Transverse colon (tissue), 4 donors: ENCODE data around the gene IZUMO4. TPM values are rescaled to one million over a fixed set of nuclear protein-coding genes. Genes with fewer than 3 reads are reported as not detected.
"Not testable (repeated sequence)": the region's sequence is repeated elsewhere in the genome, so short reads cannot be mapped to it uniquely, and the experiment has no call there.

Source experiments
- DNase-seq: peaks from one replicate; pipeline ENCODE4 v3.0.0-alpha.2; 2019
- H3K27ac ChIP-seq, 4 donors: fragments of 200-600 bp; sonication (generic); 2 replicates each; pipeline ENCODE4 v1.5.1; 2016 to 2018; ENCODE audit warnings: inconsistent platforms in 4 of 4
- H3K27me3 ChIP-seq: fragments of 200-600 bp; sonication (generic); 2 replicates; pipeline ENCODE4 v1.5.1; 2017; ENCODE audit warnings: inconsistent platforms
- H3K36me3 ChIP-seq, 4 donors: fragments of 200-600 bp; sonication (generic); 2 replicates each; pipeline ENCODE4 v1.5.1; 2017 to 2019; ENCODE audit warnings: inconsistent platforms in 4 of 4
- H3K4me1 ChIP-seq, 4 donors: fragments of 200-600 bp; sonication (generic); 2 replicates each; pipeline ENCODE4 v1.5.1; 2017 to 2020; ENCODE audit warnings: inconsistent platforms in 4 of 4
- H3K4me3 ChIP-seq, 4 donors: fragments of 200-600 bp; sonication (generic); 1 replicate in 1 of 4; 2 replicates in 3 of 4; pipeline versions ENCODE4 v1.5.1 to v1.6.1; 2017 to 2019; ENCODE audit warnings: inconsistent platforms in 4 of 4
- H3K9me3 ChIP-seq, 2 donors: fragments of 200-600 bp; sonication (generic); 2 replicates each; pipeline ENCODE4 v1.5.1; 2017 to 2019; ENCODE audit warnings: inconsistent platforms in 2 of 2
- EP300 ChIP-seq: sonication (generic); formaldehyde crosslinking; IDR thresholded peaks from one replicate; pipeline ENCODE4 v1.6.1; 2017; ENCODE audit warnings: antibody characterized with exemption, low read depth
- POLR2A ChIP-seq: fragments of 450-650 bp; IDR thresholded peaks from one replicate; pipeline ENCODE4 v1.6.1; 2016; ENCODE audit warnings: antibody characterized with exemption, mild to moderate bottlenecking, moderate library complexity
- POLR2AphosphoS5 ChIP-seq, 3 donors: sonication (generic); formaldehyde crosslinking; IDR thresholded peaks; one replicate each; pipeline ENCODE4 v1.6.1; 2016; ENCODE audit warnings: antibody characterized with exemption in 3 of 3
- WGBS, 2 donors: methylation state at CpG; one replicate each; pipeline ENCODE4 v1.1.5; 2018; ENCODE audit warnings: low coverage in 1 of 2; 5-methylcytosine and 5-hydroxymethylcytosine counted together
- in situ Hi-C, 4 donors: fragments of 200-750 bp; cut with MboI; loops; one replicate each; pipeline versions ENCODE4 v1.15.0 to v1.15.1; 2017; ENCODE audit warnings: low sequenced_read_pairs in 3 of 4, low pct_ligation_motif_present in 1 of 4, low pct_unique_long_range_greater_than_20kb in 1 of 4
- intact Hi-C: fragments of 100-400 bp; cut with DNase I; formaldehyde crosslinking; loops from one replicate; pipeline ENCODE4 v1.15.1; 2023; ENCODE audit warnings: low total_unique reads
- total RNA-seq, 4 donors: library from RNA; depleted of rRNA; stranded (reverse); fragments of >200 nt; gene quantifications; one replicate each; pipeline ENCODE4 v1.1.0, GENCODE V29; 2016
- TF ChIP-seq, protein P1 (sequence below), 5 experiments: fragments of 200-600 bp in 3 of 5; fragments of 450-650 bp in 2 of 5; sonication (generic) in 3 of 5; IDR thresholded peaks; 1 replicate in 2 of 5; 2 replicates in 3 of 5; pipeline ENCODE4 v1.5.1; 2016 to 2017; ENCODE audit warnings: antibody characterized with exemption in 5 of 5, inconsistent platforms in 3 of 5, mild to moderate bottlenecking in 2 of 5, moderate library complexity in 1 of 5

IZUMO4 gene
- total RNA-seq, 4 donors from 2014 or later = 2.3 to 5.4 TPM; not detected in 2

- intact Hi-C loops (no loop called here), in situ Hi-C loops (no loop called here)
- Histone ChIP-seq H3K27me3 (no peaks in the 10 kb centered on the region), H3K4me1 (no peaks in the 10 kb centered on the region), H3K4me3 (no peak overlapping the region), H3K9me3 (no peaks in the 10 kb centered on the region), H3K27ac (no peak overlapping the region), H3K36me3 (peaks cover 0 to 53% (median 23%) of the 10 kb centered on the region in 4 donors)
- DNase-seq = no peak
- TF ChIP-seq POLR2A = no peak
- TF ChIP-seq EP300 = no peak
- 96% methylated on average over 28 of the region's 28 CpGs; no CpG with 5 or more reads in 1 of the 2 donors for WGBS, 2 donors
Observed at GRCh38 chr19:2129892-2130770, 33.4 kb downstream of the IZUMO4 start.

DNA sequence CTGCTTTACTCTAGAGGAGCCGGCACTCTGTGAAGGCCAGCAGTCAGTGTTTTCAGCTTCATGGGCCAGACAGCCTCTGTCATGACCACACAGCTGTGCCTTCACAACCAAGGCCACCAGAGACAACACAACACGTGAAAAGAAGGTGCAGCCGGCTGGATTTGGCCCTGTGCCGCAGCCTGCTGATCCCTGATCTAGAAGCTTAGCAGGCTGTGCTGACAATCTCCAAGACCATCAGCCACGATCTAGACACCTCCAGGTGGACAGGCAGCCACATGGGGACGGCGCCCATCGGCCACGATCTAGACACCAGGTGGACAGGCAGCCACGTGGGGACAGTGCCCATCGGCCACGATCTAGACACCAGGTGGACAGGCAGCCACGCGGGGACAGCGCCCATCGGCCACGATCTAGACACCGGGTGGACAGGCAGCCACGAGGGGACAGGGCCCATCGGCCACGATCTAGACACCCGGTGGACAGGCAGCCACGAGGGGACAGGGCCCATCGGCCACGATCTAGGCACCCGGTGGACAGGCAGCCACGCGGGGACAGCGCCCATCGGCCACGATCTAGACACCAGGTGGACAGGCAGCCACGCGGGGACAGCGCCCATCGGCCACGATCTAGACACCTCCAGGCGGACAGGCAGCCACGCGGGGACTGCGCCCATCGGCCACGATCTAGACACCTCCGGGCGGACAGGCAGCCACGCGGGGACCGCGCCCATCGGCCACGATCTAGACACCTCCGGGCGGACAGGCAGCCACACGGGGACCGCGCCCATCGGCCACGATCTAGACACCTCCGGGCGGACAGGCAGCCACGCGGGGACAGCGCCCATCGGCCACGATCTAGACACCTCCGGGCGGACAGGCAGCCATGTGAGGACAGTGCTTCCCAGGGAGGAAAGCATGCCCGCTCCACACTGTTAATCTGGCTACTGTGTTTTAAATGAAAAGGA is 34.6 kb downstream of the IZUMO4 start:
- H3K27ac ChIP-seq, H3K27me3 ChIP-seq, DNase-seq, in situ Hi-C loops, intact Hi-C loops, H3K4me1 ChIP-seq, H3K4me3 ChIP-seq, H3K9me3 ChIP-seq: not testable (repeated sequence)
- 88% methylated on average over 36 of the region's 67 CpGs; no CpG with 5 or more reads in 1 of the 2 donors for WGBS, 2 donors
- peaks cover 0 to 45% (median 21%) of the 10 kb centered on the region in 4 donors for H3K36me3 ChIP-seq

DNA sequence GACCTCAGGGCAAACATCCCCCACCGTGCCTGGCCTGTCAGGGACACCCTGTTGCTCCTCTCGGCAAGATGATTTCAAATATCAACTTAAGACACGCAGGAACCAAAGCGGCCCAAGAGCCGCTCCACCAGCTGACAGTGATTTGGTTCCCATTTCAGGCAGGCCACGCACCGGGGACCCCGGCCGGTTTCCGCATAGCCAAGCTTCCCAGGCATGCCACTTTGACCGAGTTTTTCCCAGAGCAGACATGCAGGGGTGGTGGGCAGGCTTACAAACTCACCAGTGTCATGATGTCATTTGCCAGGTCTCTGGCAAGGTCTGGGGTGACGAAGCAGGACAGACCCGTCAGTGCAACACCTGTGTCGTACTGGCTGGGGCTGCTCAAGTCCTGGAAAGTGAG is 35.5 kb downstream of the IZUMO4 start:
- no peak for TF ChIP-seq POLR2AphosphoS5 (IDR thresholded peaks at IDR 0.05)
- TF ChIP-seq POLR2A = no peak
- TF ChIP-seq, protein P1, sequence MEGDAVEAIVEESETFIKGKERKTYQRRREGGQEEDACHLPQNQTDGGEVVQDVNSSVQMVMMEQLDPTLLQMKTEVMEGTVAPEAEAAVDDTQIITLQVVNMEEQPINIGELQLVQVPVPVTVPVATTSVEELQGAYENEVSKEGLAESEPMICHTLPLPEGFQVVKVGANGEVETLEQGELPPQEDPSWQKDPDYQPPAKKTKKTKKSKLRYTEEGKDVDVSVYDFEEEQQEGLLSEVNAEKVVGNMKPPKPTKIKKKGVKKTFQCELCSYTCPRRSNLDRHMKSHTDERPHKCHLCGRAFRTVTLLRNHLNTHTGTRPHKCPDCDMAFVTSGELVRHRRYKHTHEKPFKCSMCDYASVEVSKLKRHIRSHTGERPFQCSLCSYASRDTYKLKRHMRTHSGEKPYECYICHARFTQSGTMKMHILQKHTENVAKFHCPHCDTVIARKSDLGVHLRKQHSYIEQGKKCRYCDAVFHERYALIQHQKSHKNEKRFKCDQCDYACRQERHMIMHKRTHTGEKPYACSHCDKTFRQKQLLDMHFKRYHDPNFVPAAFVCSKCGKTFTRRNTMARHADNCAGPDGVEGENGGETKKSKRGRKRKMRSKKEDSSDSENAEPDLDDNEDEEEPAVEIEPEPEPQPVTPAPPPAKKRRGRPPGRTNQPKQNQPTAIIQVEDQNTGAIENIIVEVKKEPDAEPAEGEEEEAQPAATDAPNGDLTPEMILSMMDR (IDR thresholded peaks at IDR 0.05) = no peak
- no peak for TF ChIP-seq EP300
- no peak for DNase-seq
- Histone ChIP-seq H3K4me3 (no peak overlapping the region), H3K9me3 (no peaks in the 10 kb centered on the region), H3K36me3 (peaks cover 0 to 48% (median 17%) of the 10 kb centered on the region in 4 donors), H3K27ac (no peak overlapping the region), H3K27me3 (no peaks in the 10 kb centered on the region), H3K4me1 (no peaks in the 10 kb centered on the region)
- intact Hi-C loops = no loop called here
- WGBS, 2 donors = 94% methylated on average over 14 of the region's 14 CpGs; no CpG with 5 or more reads in 1 of the 2 donors
- in situ Hi-C loops = no loop called here

GRCh38 chr19:2132731-2133490 is 36.2 kb downstream of the IZUMO4 start:
- Histone ChIP-seq H3K4me3 (no peak overlapping the region), H3K36me3 (peaks cover 0 to 47% (median 16%) of the 10 kb centered on the region in 4 donors), H3K27ac (no peak overlapping the region), H3K27me3 (no peaks in the 10 kb centered on the region), H3K4me1 (no peaks in the 10 kb centered on the region), H3K9me3 (no peaks in the 10 kb centered on the region)
- TF ChIP-seq POLR2AphosphoS5 (IDR thresholded peaks at IDR 0.05) (no peak), EP300 (no peak), POLR2A (no peak)
- TF ChIP-seq, protein P1 (IDR thresholded peaks at IDR 0.05) = no peak
- intact Hi-C loops (no loop called here), in situ Hi-C loops (no loop called here)
- no peak for DNase-seq
- 87 to 90% methylated on average over 2 to 19 of the region's 19 CpGs for WGBS, 2 donors
